HL-60 (cell line): ENCODE data around the gene IFIT1B.

Experiments
- CTCF ChIP-seq: IDR thresholded peaks from one replicate; pipeline ENCODE4 v1.5.1; 2011; ENCODE audit warnings: low read length, control low read depth, inconsistent platforms; ENCODE audit not compliant: insufficient read depth
- GABPA ChIP-seq: IDR thresholded peaks from 2 replicates; pipeline ENCODE4 v1.6.1; 2012; ENCODE audit warnings: low read depth
- POLR2AphosphoS5 ChIP-seq: IDR thresholded peaks from 2 replicates; pipeline ENCODE4 v1.6.1; 2012; ENCODE audit warnings: low read depth
- REST ChIP-seq: IDR thresholded peaks from 2 replicates; pipeline ENCODE4 v1.6.1; 2012; ENCODE audit warnings: low read depth; ENCODE audit not compliant: insufficient replicate concordance
- SPI1 ChIP-seq: IDR thresholded peaks from 2 replicates; pipeline ENCODE4 v1.6.1; 2012; ENCODE audit warnings: low read depth, mild to moderate bottlenecking, borderline replicate concordance

GRCh38 chr10:89382757-89383156 is 4.9 kb downstream of the IFIT1B start:
- TF ChIP-seq CTCF, result no peak
- no peak for TF ChIP-seq GABPA
- no peak for TF ChIP-seq POLR2AphosphoS5
- TF ChIP-seq REST, result no peak
- no peak for TF ChIP-seq SPI1
